Left cardiac atrium (tissue), 4 donors: Measurements from ENCODE around the gene ABCG1. TPM values are rescaled to one million over a fixed set of nuclear protein-coding genes. Genes with fewer than 3 reads are reported as not detected.
A peak's percentile ranks its signal among the peaks of the same experiment; 100 is the strongest.
"Not testable (repeated sequence)": the region's sequence is repeated elsewhere in the genome, so short reads cannot be mapped to it uniquely, and the experiment has no call there.

Source experiments
- ATAC-seq, 2 donors: fragments of 200-7000 bp; cut with Tn5 transposase; one replicate each; pipeline ENCODE4 v1.9.1; 2020; ENCODE audit warnings: mild to moderate bottlenecking in 2 of 2, moderate library complexity in 2 of 2
- DNase-seq: peaks from one replicate; pipeline ENCODE4 v3.0.0-alpha.2; 2020
- intact Hi-C, 2 donors: fragments of 100-400 bp; cut with DNase I; formaldehyde crosslinking; loops; one replicate each; pipeline versions ENCODE4 v1.14.1 to v1.15.1; 2022 to 2023
- total RNA-seq, 2 donors: library from RNA; stranded (reverse); fragmentation: NEBNext Ultra II Directional; extraction: Animal tissue kit (Norgen Biotek cat#: 25700); gene quantifications; one replicate each; pipeline ENCODE4 v1.2.1, GENCODE V29; 2021
- donor health status: DM: no; HTN: yes; CAD: no.
- donor health status: DM: no; HTN: yes; CAD: no; lungs with severe emphysema.
- donor health status: DM: yes; HTN: yes; CAD: no.
- donor health status: Dilated cardiomyopathy.

ABCG1 gene
- total RNA-seq, 2 donors from 2014 or later = 6.3 to 13.5 TPM

DNA sequence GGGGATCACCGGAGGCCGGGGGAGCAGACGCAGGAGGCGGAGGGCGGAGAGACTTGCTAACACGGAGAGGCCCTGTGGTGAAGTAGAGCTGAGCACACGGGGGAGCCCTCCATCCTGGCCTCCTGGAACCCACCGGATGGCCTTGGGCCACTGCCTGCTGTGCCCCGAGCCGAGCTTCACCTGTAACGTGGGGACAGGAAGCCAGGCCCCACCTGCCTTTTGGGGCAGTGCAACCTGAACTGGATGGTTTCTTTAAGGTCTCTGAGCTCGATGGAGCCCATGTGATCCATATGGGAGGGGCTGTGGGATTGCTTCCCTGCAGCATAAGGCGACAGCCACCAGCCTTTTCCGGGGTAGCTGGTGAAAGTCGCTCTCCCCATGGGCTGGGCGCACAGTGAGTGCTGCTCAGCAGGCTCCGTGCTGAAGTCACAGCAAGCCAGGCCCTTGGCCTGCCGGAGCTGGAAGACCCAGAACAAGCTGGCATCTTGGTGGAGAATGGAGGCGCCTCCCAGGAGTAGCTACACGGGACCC, 60.5 kb downstream of the ABCG1 start:
- ATAC-seq (no peak), DNase-seq (no peak)

DNA sequence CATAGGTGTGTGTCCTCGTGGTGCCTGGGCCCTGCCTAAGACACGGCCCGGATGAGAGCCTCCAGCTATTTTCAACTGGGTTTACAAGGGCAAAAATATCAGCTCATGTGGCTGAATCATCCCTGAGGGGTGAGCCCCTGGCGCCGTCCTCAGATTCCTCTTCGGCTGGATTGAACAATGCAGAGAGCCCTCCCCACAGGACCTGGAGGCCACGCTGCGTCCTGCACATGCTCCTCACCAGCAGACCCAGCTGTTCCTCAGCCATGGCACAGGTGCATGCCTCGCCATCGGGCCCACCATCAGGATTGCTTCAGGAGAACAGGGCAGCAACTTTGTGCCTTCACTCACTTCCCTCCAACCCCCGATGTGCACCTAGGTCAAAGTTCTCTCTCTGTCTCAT, 60.9 kb downstream of the ABCG1 start:
- DNase-seq (no peak), ATAC-seq (no peak)
- intact Hi-C loops = no loop called here

More for the DNA sequence above, 60.5 kb downstream of the ABCG1 start:
- intact Hi-C loops = no loop called here

DNA sequence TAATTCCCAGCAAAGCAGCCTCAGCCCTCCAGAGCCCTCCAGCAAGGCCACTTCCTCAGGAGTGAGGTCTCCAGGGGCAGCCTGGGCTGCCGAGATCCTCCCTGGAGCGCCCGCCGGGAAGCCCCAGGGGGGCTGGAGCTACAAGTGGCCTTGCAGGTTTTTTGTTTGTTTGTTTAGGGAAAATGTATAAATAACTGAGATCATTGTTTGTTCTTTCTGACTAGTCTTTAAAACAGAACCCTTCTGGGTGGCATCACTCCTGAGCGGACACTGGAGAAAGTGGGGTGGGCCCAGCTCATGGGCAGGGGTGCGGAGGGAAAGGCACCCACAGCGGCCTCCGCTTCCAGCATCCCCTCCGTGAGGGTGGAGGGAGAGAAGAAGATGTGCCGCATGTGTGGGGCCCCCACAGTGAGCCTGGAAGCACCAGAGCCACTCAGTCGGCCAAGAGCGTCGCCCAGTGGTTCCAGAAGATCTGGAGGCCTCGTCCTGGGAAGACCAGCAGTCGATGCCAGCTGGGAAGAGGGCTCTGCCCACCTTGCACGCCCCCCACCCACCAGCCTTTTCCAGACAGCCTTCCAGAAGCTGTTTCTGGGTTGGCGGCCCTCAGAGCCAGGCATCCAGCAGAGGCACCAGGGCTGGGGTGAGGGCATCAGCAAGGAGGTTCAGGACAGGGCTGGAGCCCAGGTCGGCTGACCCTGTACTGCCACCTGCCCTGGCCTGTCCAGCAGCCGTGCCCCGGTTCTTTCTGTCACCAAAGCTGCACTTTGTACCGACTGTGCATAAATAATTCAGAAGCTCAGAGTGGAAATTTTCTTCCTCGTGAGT, 61.6 kb downstream of the ABCG1 start:
- ATAC-seq = no peak
- intact Hi-C loops = no loop called here
- DNase-seq = no peak

DNA sequence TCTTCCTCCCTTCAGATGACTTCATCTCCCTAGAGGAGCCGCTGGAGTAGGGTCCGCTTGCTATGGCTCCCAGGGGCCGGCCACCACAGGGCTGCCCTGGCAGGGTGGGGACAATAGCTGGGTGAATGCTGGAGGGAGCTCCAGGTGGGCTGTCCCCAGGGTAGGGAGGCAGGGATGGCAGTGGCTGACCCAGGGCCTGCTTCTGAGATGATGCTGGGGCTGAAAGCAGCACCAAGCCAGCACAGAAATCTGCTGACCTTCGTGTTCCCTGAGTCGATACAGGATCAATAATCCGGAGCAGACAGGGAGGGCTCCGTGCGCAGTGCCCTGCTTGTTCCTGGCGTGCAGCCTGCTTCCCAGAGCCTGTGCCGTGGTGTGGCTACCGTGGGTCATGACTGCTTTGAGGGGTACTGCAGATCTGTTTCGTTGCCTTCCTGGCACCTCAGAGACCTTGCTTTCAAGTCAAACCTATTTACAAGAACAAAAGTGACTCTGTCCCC, 62.3 kb downstream of the ABCG1 start:
- intact Hi-C loops = no loop called here
- ATAC-seq = no peak
- DNase-seq = no peak

DNA sequence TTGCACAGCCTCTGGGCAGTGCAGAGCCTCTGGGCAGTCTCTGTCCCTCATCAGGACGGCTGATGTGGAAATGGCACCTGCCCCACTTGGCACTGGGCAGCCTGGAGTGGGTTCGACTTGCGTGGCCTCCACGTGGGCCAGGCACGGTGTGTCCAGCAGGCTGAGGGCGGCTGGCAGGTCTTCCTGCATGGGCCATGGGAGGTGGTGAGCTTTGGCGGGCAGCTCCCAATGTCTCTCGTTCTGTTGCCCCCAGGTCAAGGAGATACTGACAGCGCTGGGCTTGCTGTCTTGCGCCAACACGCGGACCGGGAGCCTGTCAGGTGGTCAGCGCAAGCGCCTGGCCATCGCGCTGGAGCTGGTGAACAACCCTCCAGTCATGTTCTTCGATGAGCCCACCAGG, 63.1 kb downstream of the ABCG1 start:
- DNase-seq (no peak), ATAC-seq (no peak)
- intact Hi-C loops = no loop called here

DNA sequence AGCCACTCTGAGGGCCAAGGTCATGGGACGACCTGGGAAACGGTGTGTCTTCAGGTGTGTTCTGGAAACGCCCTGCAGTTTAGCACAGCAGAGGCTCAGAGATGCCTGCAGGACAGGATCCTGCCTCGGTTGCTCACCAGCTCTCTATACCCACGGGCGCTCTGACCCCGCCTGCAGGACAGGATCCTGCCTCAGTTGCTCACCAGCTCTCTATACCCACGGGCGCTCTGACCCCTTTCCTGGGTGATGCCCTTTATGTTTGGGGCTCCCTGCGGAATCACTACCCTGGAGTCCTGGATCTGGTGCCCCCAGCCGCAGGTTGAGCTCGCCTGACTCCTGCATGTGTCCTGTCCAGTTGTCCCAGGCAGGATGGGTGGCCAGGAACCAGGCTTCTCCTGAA, 63.8 kb downstream of the ABCG1 start:
- intact Hi-C loops = no loop called here
- ATAC-seq (no peak), DNase-seq (no peak)

DNA sequence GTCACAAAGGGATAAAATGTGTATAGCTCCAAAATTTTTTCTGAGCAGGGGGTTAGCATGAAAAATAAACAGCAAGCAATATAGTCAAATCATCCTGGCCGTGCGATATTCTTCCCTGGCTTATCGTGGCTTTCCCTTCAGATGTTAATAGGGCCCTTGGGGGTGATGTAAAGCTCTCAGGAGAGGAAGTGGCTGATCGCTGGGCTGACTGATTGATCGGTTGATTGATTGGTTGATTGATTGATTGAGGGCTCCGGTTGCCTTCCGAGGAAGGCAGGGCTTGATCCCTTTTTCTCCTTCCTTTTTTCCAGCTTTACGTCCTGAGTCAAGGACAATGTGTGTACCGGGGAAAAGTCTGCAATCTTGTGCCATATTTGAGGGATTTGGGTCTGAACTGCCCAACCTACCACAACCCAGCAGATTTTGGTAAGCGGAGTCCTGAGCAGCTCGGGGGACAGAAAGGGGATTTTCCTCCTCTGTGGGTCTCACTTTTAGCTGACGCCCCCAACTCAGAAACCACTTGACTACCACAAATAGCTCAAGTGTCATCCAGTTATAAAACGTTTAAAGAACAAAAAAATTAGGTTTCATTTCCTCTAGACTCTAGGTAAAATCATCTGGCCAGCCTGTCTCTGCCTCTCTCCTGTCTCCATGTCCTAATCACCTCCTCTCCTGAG, 66.8 kb downstream of the ABCG1 start:
- ATAC-seq (no peak), DNase-seq (no peak)
- intact Hi-C loops = no loop called here

DNA sequence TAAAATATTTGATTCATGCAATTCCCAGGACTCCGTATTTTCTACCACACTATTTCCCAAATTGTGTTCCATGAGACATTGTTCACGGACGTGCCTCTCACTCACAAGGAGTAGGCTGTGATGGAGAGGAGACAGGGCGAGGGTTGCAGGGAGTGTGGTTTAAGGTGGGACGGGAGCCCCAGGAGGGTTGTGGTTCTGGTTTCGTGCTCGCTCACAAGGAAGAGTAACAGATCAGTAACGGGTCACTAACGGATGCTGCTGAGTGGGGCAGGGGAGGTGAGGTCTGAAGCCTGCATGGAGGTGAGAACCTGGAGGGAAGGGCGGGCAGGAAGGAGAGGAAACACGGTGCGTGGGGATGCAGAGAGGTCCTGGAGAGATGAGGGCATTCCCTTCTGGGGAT, 67.5 kb downstream of the ABCG1 start:
- intact Hi-C loops = no loop called here
- DNase-seq (no peak), ATAC-seq (no peak)

DNA sequence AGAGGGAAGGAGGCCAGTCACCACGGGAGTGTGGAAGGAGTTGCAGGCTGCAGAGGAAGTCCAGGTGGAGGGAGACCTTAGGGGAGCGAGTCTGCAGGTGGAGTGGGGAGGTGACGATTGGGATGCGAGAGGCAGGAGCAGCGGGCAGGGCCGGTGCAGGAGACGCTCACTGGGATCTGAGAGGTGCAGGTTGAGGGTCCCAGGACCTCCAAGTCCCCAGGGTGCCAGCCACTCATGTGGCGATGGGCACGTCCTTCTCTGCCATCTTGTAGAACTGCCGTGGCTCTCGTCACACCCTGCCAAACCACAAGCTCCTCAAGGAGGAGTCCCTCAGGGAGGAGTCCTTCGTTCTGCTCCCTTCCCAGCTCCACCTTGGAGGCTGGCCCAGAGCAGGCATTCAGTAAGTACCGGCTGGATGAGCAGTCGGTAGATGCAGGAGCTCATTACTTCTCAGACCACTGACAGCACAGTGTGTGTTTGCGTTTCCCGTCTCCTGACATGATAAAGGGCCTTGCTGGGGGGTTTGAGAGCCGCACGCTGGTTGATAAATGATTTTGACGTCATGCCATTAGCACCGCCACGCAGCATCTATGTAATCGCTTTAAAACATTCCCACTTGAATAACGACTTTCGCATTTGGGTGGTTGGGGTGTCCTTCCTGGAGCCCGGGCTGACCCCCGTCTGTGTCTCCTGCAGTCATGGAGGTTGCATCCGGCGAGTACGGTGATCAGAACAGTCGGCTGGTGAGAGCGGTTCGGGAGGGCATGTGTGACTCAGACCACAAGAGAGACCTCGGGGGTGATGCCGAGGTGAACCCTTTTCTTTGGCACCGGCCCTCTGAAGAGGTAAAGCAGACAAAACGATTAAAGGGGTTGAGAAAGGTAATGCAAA, 68.5 kb downstream of the ABCG1 start:
- ATAC-seq (no peak), DNase-seq (no peak)
- intact Hi-C loops = no loop called here

DNA sequence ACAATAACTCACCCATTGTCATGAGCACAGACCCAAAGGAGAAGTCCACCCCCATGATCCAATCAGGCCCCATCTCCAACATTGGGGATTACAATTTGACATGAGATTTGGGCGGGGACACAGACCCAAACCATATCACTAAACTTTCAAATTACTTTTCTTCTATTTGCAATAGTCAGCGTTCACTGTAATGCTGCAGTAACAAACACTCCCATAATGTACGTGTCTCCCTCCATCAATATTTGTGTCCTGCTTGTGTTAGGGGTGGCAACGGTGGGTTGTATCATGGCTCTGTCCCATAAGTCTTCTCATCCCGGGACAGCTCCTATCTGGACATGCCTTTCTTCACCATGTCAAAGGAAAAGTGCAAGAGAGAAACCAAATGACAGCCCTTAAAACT, 70.0 kb downstream of the ABCG1 start:
- no peak for DNase-seq
- intact Hi-C loops = no loop called here
- no peak for ATAC-seq

DNA sequence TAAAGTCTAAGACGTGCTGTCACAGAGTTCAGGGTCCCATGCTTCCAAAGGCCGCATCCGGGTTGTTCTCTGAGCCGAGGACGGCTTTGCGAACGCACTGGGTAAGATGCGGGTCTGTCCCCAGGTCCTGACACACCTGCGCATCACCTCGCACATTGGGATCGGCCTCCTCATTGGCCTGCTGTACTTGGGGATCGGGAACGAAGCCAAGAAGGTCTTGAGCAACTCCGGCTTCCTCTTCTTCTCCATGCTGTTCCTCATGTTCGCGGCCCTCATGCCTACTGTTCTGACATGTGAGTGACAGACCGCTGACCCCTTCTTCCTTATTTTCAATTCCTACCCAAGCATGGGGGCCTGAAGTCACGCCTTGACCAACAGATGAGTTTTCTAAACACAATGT, 71.0 kb downstream of the ABCG1 start:
- intact Hi-C loops = no loop called here
- peak; percentile 28 to 49 for ATAC-seq
- DNase-seq = peak; percentile 43

DNA sequence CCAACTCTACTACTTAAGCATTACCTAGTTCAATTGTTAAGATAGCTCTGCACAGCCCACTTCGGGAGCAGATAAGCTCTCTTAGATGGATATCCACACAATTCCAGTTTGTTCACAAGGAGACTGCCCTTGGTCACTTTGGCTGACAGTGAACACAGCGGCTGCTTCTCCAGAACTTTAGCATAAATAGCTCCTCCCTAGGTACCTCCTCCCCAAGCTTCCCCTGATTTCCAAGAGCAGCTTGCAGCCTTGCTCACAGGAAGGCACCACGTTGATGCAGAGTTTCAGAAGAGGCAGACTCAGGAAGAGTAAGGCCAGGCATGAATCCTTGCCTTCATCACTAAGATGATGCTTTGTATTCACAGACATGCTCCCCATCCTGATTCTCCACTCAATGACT, 71.6 kb downstream of the ABCG1 start:
- no peak for DNase-seq
- ATAC-seq = no peak
- intact Hi-C loops = no loop called here

DNA sequence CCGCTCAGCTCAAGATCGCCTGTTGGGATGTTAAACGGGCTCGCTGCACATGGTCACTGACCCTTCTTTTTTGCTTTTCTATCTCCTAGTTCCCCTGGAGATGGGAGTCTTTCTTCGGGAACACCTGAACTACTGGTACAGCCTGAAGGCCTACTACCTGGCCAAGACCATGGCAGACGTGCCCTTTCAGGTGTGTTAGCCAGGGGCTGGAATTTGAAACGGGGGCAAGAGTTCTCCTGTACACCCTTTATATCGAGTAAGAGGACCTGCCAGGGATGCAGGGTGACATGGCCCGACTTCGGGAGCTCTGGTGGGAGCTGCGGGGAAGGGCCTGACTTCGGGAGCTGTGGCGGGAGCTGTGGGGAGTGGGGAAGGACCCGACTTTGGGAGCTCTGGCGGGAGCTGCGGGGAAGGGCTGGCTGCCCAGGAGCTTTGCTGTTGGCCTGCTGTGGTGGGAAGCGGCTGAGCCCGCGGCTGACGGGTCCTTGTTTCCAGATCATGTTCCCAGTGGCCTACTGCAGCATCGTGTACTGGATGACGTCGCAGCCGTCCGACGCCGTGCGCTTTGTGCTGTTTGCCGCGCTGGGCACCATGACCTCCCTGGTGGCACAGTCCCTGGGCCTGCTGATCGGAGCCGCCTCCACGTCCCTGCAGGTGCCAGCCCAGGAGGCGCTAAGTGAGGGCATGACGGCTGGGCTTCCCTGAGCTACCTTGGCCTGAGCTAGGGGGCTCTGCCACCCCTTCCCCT, 72.2 kb downstream of the ABCG1 start:
- ATAC-seq (no peak), DNase-seq (no peak)
- intact Hi-C loops = no loop called here

DNA sequence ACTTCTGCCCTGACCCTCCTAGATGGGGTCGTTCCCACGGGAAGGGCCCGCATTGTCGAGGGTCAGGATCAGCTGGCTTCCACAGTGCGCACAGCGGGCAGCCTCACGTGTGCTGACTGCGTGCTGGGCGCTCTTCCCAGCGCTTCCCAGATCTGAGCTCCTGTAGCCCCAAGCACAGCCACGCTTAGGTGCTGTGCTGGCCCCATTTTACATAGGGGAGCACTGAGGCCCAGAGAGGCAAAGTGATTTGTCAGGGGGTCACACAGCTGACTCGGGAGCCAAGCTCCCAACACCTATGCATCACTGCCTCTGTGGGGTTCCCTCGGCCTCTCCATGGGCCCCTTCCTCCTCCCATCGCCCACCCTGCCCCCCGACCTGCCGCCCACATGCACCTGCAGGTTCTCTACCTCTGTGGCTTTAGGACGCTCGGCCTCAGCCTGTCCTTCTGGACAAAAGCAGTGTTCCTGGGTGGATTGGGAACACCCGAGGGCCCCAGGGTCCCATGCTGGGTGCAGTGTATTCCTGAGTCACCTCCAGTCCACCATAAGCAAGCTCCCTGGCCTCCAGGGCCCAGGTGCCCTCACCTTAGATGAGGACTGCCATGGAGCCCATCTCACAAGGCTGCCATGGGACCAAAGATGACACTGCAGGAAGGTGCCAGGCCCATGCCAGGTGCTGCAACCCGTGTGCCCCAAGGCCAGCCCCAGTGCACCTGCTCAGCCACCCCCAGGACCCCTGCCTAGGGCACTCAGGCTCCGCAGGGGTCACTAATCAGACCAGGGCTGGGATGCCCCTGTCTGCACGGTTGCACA, 73.0 kb downstream of the ABCG1 start:
- intact Hi-C loops = no loop called here
- no peak for ATAC-seq
- DNase-seq = no peak

DNA sequence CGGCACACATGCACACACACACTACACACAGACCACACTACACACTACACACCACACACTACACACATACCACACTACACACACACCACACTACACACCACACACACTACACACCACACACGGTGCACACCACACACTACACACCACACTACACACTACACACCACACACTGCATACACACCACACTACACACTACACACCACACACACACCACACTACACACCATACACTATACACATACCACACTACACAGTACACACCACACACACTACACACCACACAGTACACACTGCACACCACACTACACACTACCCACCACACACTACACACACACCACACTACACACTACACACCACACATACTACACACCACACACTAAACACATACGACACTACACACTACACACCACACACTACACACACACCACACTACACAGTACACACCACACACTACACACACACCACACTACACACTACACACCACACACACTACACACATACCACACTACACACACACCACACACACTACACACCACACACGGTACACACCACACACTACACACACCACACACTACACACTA, 73.7 kb downstream of the ABCG1 start:
- intact Hi-C loops, DNase-seq, ATAC-seq: not testable (repeated sequence)

DNA sequence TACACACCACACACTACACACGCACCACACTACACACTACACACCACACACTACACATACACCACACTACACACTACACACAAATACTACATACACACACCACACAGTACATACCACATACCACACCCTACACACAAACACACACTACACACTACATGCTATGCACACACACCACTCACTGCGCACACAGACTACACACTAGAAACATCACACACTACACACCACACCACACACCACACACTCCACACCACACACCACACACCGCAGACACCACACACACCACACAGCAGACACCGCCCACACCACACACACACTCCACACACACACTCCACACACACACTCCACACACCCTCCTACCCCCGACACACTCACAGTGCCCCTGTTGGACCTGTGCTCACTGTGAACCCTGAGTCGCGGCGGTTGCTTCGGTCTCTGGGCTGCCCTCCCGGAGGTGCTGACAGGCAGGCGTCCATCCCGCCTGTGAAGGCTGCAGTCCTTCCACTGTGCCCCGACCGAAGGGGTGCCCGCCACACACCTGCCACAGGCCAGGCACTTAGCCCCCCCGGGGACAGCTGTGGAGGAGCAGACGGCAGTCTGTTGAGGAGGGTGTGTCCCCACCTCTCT, 74.8 kb downstream of the ABCG1 start:
- intact Hi-C loops = no loop called here
- DNase-seq (no peak), ATAC-seq (no peak)

DNA sequence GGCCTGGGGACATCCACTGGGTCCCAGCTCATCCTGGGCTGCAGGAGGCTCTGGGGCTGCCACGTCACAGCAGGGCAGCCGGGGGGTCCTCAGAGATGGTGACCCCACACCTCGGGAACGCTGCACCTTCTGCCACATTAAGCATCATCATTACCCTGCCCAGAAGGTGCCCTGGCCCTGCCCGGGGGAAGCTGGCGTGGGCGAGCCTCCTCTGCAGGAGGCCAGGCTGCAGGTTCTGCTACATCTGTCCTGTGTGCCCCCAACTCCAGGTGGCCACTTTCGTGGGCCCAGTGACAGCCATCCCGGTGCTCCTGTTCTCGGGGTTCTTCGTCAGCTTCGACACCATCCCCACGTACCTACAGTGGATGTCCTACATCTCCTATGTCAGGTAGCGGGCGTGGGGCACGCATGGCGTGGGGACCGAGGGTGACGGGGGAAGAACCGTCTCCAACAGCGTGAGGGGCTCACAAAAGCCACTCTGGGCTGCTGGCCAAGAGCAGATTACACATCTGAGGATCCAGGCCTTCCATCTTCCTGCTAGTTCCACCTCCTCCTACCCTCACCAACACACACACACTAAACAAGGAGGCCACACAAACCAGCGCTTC, 75.4 kb downstream of the ABCG1 start:
- ATAC-seq = no peak
- intact Hi-C loops = no loop called here
- no peak for DNase-seq
